CD4-positive, alpha-beta T cell treated with Interleukin-4 for 1 hour (primary cell): ENCODE results near the gene YY1.
"Not testable (repeated sequence)": the region's sequence is repeated elsewhere in the genome, so short reads cannot be mapped to it uniquely, and the experiment has no call there.

Experiments used
- DNase-seq, 2 donors: peaks; one replicate each; pipeline ENCODE4 v3.0.0-alpha.2; 2020 to 2022

YY1 gene

GRCh38 chr14:100297320-100298300, 58.7 kb downstream of the YY1 start:
- peak in 1 of 2 donors; percentile 67 for DNase-seq

- DNase-seq, result no peak
Measured at GRCh38 chr14:100298551-100299237, 59.8 kb downstream of the YY1 start.

- no peak for DNase-seq
Measured at GRCh38 chr14:100299238-100299560, 60.3 kb downstream of the YY1 start.

GRCh38 chr14:100302616-100303015, 63.7 kb downstream of the YY1 start:
- DNase-seq, result no peak

GRCh38 chr14:100303179-100303578, 64.2 kb downstream of the YY1 start:
- DNase-seq, result no peak

GRCh38 chr14:100303925-100304324, 65.0 kb downstream of the YY1 start:
- DNase-seq, result no peak

- DNase-seq, result peak in 1 of 2 donors; percentile 18
Measured at GRCh38 chr14:100304825-100305323, 65.9 kb downstream of the YY1 start.

- peak in 1 of 2 donors; percentile 54 for DNase-seq
Measured at GRCh38 chr14:100305324-100306100, 66.6 kb downstream of the YY1 start.

GRCh38 chr14:100306101-100306997, 67.4 kb downstream of the YY1 start, which contains the start of gene SLC25A29:
Gene SLC25A29 (minus strand): TSS chr14:100306444. CDS start chr14:100306232, 212 bp downstream.
- DNase-seq, result peak; percentile 73 to 75

- no peak for DNase-seq
Measured at GRCh38 chr14:100306998-100307765, 68.2 kb downstream of the YY1 start.

- DNase-seq, result no peak
Measured at GRCh38 chr14:100307766-100308426, 69.0 kb downstream of the YY1 start.

- DNase-seq, result not testable (repeated sequence)
Measured at GRCh38 chr14:100308427-100308792, 69.5 kb downstream of the YY1 start.

GRCh38 chr14:100309028-100309737, 70.2 kb downstream of the YY1 start:
- DNase-seq, result no peak

- DNase-seq, result not testable (repeated sequence)
Measured at GRCh38 chr14:100312110-100312876, 73.3 kb downstream of the YY1 start.

- DNase-seq, result no peak
Measured at GRCh38 chr14:100312877-100313400, 74.0 kb downstream of the YY1 start.

- DNase-seq, result no peak
Measured at GRCh38 chr14:100313464-100314230, 74.7 kb downstream of the YY1 start.

- DNase-seq, result no peak
Measured at GRCh38 chr14:100314724-100315123, 75.8 kb downstream of the YY1 start.

GRCh38 chr14:100317389-100317788, 78.4 kb downstream of the YY1 start:
- no peak for DNase-seq
